GM12878 (cell line): ENCODE measurements around the gene IFNA13. TPM values are rescaled to one million over a fixed set of nuclear protein-coding genes. Genes with fewer than 3 reads are reported as not detected.

ENCODE experiments used
- BHLHE40 ChIP-seq, 2 experiments: fragments of 450-650 bp in 1 of 2; IDR thresholded peaks; 2 replicates each; pipeline ENCODE4 v1.6.1; 2011 to 2017; ENCODE audit warnings: low read depth in 2 of 2, borderline replicate concordance in 1 of 2, improper control_type of control experiment in 1 of 2, low read length in 1 of 2, mild to moderate bottlenecking in 1 of 2
- FOXK2 ChIP-seq: fragments of 450-650 bp; IDR thresholded peaks from 2 replicates; pipeline ENCODE4 v1.6.1; 2017; ENCODE audit warnings: mild to moderate bottlenecking, moderate library complexity
- HDAC2 ChIP-seq: fragments of 200-600 bp; sonication (generic); IDR thresholded peaks from 2 replicates; pipeline ENCODE4 v1.6.1; 2017
- IKZF2 ChIP-seq, 2 experiments: fragments of 450-650 bp; IDR thresholded peaks; 2 replicates each; pipeline ENCODE4 v1.6.1; 2017; ENCODE audit warnings: mild to moderate bottlenecking in 2 of 2, moderate library complexity in 2 of 2
- PAX8 ChIP-seq: fragments of 450-650 bp; IDR thresholded peaks from 2 replicates; pipeline ENCODE4 v1.6.1; 2017; ENCODE audit warnings: mild to moderate bottlenecking, moderate library complexity
- POLR2AphosphoS2 ChIP-seq: IDR thresholded peaks from 2 replicates; pipeline ENCODE4 v1.6.1; 2011; ENCODE audit warnings: low read depth, mild to moderate bottlenecking, low read length, improper control_type of control experiment, moderate library complexity
- POU2F2 ChIP-seq: IDR thresholded peaks from 3 replicates; pipeline ENCODE4 v1.6.1; 2011; ENCODE audit warnings: low read depth, mild to moderate bottlenecking, low read length, borderline replicate concordance
- RAD51 ChIP-seq: fragments of 450-650 bp; IDR thresholded peaks from 2 replicates; pipeline ENCODE4 v1.6.1; 2016; ENCODE audit warnings: moderate library complexity, mild to moderate bottlenecking, inconsistent platforms
- RB1 ChIP-seq: fragments of 450-650 bp; formaldehyde crosslinking; IDR thresholded peaks from 2 replicates; pipeline ENCODE4 v1.6.1; 2017; ENCODE audit warnings: mild to moderate bottlenecking, borderline replicate concordance
- SMARCA5 ChIP-seq: fragments of 450-650 bp; IDR thresholded peaks from 2 replicates; pipeline ENCODE4 v1.6.1; 2017; ENCODE audit warnings: mild to moderate bottlenecking
- SP1 ChIP-seq: IDR thresholded peaks from one replicate; pipeline ENCODE4 v1.6.1; 2011; ENCODE audit warnings: low read depth, low read length
- SREBF2 ChIP-seq: IDR thresholded peaks from 2 replicates; pipeline ENCODE4 v1.6.1; 2012; ENCODE audit warnings: mild to moderate bottlenecking, low read length
- SUPT20H ChIP-seq: IDR thresholded peaks from 2 replicates; pipeline ENCODE4 v1.6.1; 2011; ENCODE audit warnings: low read depth, mild to moderate bottlenecking, low read length, moderate library complexity, borderline replicate concordance; ENCODE audit not compliant: control insufficient read depth
- polyA plus RNA-seq, 11 experiments: library from polyadenylated mRNA; depleted of rRNA in 4 of 11; unstranded in 6 of 11; stranded (reverse) in 5 of 11; fragments of >200 nt; fragmentation: Nextera tagmentation in 4 of 11; fragmentation: Illumina TruSeq in 1 of 11; extraction: Ambion mirVana in 4 of 11; extraction: Trizol in 1 of 11; gene quantifications; 1 replicate in 1 of 11; 2 replicates in 10 of 11; pipeline versions ENCODE4 v1.2.1 to v1.2.3, GENCODE V29; 2011 to 2016; ENCODE audit warnings: inconsistent platforms in 2 of 11, missing spikeins in 2 of 11, low read depth in 1 of 11
- total RNA-seq, 4 experiments: library from RNA; depleted of rRNA in 3 of 4; stranded (reverse); fragments of >200 nt in 3 of 4; fragmentation: Illumina TruSeq in 1 of 4; extraction: Trizol in 1 of 4; gene quantifications; 2 replicates each; pipeline versions ENCODE4 v1.2.1 to v1.2.3, GENCODE V29; 2013 to 2021
- TF ChIP-seq, protein P1 (sequence below): fragments of 450-650 bp; IDR thresholded peaks from 2 replicates; pipeline ENCODE4 v1.6.1; 2018; ENCODE audit warnings: borderline replicate concordance, mild to moderate bottlenecking; ENCODE audit not compliant: partially characterized antibody
- TF ChIP-seq, protein P2 (sequence below): IDR thresholded peaks from 2 replicates; pipeline ENCODE4 v1.6.1; 2011; ENCODE audit warnings: mild to moderate bottlenecking, low read depth, low read length, moderate library complexity; ENCODE audit not compliant: insufficient replicate concordance
- TF ChIP-seq, protein P3 (sequence below): IDR thresholded peaks from 2 replicates; pipeline ENCODE4 v1.6.1; 2011; ENCODE audit warnings: low read depth, low read length, improper control_type of control experiment, borderline replicate concordance
- TF ChIP-seq, protein P4 (sequence below): fragments of 450-650 bp; formaldehyde crosslinking; IDR thresholded peaks from 2 replicates; pipeline ENCODE4 v1.4.0; 2022; ENCODE audit warnings: mild to moderate bottlenecking, moderate library complexity
- TF ChIP-seq, protein P5 (sequence below): fragments of 450-650 bp; IDR thresholded peaks from 2 replicates; pipeline ENCODE4 v1.6.1; 2017; ENCODE audit warnings: mild to moderate bottlenecking, low read depth, inconsistent platforms; ENCODE audit not compliant: poor library complexity, severe bottlenecking

IFNA13 gene
- total and polyA plus RNA-seq, 10 of the 15 experiments (the other 5 are each of a cell fraction or from before 2014, with no cell fraction given) = not detected

DNA sequence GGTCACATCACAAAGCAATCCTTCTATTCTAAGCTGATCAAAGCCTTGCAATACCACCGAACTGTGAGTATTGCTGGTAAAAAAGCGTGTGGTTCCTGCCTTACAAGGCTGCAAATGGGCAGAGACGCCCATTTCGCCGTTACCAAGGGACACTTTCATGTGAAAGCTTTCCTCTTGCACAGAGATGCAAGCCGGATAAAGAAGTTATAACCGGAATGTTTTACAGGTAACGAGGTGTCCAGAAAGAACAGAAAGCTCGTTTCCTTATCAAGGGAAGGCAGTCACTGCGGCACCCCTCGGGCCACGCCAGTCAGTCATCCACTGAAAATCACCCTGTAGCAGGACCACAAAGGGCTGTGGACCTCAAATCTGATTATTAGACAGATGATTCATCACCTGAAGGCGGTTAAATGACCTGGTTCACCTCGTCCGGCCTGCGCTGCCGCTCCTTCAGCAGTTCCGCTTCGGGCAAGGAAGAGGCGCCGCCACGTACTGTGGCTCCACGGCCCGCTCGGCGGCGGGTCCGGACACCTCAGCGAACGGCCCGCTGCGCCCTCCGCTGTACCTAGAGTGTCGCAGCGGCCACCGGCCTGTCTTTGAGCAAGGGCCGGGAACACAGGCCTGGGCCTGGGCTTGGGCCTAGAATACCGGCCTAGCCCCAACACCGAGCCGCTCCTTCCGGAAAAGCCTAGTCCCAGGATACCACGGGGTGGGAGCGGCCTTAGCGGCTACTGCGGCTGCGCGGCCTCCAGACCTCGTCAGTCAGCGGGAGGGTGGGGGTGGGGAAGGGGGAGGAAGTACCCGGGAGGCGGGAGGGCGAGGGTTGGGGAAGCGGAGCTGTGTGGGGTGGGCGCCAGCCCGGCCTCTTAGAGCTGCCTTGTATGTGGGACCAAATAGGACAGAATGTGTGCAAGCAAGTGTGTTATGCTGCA is 32.9 kb downstream of the IFNA13 start, which contains the start of gene KLHL9 (continued):
- TF ChIP-seq, protein P1, sequence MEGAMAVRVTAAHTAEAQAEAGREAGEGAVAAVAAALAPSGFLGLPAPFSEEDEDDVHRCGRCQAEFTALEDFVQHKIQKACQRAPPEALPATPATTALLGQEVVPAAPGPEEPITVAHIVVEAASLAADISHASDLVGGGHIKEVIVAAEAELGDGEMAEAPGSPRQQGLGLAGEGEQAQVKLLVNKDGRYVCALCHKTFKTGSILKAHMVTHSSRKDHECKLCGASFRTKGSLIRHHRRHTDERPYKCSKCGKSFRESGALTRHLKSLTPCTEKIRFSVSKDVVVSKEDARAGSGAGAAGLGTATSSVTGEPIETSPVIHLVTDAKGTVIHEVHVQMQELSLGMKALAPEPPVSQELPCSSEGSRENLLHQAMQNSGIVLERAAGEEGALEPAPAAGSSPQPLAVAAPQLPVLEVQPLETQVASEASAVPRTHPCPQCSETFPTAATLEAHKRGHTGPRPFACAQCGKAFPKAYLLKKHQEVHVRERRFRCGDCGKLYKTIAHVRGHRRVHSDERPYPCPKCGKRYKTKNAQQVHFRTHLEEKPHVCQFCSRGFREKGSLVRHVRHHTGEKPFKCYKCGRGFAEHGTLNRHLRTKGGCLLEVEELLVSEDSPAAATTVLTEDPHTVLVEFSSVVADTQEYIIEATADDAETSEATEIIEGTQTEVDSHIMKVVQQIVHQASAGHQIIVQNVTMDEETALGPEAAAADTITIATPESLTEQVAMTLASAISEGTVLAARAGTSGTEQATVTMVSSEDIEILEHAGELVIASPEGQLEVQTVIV = no peak
- no peak for TF ChIP-seq HDAC2
- TF ChIP-seq POLR2AphosphoS2 = no peak; the same call in 1 of the 2 replicates
- TF ChIP-seq, protein P2, sequence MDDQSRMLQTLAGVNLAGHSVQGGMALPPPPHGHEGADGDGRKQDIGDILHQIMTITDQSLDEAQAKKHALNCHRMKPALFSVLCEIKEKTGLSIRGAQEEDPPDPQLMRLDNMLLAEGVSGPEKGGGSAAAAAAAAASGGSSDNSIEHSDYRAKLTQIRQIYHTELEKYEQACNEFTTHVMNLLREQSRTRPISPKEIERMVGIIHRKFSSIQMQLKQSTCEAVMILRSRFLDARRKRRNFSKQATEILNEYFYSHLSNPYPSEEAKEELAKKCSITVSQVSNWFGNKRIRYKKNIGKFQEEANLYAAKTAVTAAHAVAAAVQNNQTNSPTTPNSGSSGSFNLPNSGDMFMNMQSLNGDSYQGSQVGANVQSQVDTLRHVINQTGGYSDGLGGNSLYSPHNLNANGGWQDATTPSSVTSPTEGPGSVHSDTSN = peak; percentile 2
- TF ChIP-seq, protein P3, sequence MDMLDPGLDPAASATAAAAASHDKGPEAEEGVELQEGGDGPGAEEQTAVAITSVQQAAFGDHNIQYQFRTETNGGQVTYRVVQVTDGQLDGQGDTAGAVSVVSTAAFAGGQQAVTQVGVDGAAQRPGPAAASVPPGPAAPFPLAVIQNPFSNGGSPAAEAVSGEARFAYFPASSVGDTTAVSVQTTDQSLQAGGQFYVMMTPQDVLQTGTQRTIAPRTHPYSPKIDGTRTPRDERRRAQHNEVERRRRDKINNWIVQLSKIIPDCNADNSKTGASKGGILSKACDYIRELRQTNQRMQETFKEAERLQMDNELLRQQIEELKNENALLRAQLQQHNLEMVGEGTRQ = no peak
- peak; percentile 32; the same call in 1 of the 2 replicates for TF ChIP-seq RB1
- no peak for TF ChIP-seq BHLHE40 (IDR thresholded peaks at IDR 0.05; ENCODE audit: borderline replicate concordance in 1 of 2, low read depth in 2 of 2, low read length in 1 of 2)
- TF ChIP-seq SMARCA5 = peak; percentile 83; the same call in 1 of the 2 replicates
- 0 out of 3 replicates have a peak, but pooled peaks have one; percentile 45 for TF ChIP-seq POU2F2
- TF ChIP-seq SREBF2 = no peak
- peak; percentile 78 to 83; a peak in 3 of 4 replicates for TF ChIP-seq IKZF2 (IDR thresholded peaks at IDR 0.05)
- no peak for TF ChIP-seq SP1
- TF ChIP-seq, protein P4, sequence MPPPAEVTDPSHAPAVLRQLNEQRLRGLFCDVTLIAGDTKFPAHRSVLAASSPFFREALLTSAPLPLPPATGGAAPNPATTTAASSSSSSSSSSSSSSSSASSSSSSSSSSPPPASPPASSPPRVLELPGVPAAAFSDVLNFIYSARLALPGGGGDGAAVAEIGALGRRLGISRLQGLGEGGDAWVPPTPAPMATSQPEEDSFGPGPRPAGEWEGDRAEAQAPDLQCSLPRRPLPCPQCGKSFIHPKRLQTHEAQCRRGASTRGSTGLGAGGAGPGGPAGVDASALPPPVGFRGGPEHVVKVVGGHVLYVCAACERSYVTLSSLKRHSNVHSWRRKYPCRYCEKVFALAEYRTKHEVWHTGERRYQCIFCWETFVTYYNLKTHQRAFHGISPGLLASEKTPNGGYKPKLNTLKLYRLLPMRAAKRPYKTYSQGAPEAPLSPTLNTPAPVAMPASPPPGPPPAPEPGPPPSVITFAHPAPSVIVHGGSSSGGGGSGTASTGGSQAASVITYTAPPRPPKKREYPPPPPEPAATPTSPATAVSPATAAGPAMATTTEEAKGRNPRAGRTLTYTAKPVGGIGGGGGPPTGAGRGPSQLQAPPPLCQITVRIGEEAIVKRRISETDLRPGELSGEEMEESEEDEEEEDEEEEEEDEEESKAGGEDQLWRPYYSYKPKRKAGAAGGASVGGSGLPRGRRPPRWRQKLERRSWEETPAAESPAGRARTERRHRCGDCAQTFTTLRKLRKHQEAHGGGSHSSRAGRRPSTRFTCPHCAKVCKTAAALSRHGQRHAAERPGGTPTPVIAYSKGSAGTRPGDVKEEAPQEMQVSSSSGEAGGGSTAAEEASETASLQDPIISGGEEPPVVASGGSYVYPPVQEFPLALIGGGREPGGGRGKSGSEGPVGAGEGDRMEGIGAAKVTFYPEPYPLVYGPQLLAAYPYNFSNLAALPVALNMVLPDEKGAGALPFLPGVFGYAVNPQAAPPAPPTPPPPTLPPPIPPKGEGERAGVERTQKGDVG (CRISPR knock-in tag) = no peak
- no peak for TF ChIP-seq PAX8
- TF ChIP-seq, protein P5, sequence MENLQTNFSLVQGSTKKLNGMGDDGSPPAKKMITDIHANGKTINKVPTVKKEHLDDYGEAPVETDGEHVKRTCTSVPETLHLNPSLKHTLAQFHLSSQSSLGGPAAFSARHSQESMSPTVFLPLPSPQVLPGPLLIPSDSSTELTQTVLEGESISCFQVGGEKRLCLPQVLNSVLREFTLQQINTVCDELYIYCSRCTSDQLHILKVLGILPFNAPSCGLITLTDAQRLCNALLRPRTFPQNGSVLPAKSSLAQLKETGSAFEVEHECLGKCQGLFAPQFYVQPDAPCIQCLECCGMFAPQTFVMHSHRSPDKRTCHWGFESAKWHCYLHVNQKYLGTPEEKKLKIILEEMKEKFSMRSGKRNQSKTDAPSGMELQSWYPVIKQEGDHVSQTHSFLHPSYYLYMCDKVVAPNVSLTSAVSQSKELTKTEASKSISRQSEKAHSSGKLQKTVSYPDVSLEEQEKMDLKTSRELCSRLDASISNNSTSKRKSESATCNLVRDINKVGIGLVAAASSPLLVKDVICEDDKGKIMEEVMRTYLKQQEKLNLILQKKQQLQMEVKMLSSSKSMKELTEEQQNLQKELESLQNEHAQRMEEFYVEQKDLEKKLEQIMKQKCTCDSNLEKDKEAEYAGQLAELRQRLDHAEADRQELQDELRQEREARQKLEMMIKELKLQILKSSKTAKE = no peak
- no peak for TF ChIP-seq RAD51
- no peak for TF ChIP-seq FOXK2
- TF ChIP-seq SUPT20H = no peak
